22Rv1 (cell line): Measurements from ENCODE around the gene SYNRG.

Experiments used
- ZFX ChIP-seq: fragments of 450-650 bp; IDR thresholded peaks from 2 replicates; pipeline ENCODE4 v1.6.1; 2017; ENCODE audit warnings: antibody characterized with exemption, borderline replicate concordance
- TF ChIP-seq, protein P1 (sequence below): fragments of 450-650 bp; IDR thresholded peaks from 2 replicates; pipeline ENCODE4 v1.5.1; 2017; ENCODE audit warnings: mild to moderate bottlenecking

DNA sequence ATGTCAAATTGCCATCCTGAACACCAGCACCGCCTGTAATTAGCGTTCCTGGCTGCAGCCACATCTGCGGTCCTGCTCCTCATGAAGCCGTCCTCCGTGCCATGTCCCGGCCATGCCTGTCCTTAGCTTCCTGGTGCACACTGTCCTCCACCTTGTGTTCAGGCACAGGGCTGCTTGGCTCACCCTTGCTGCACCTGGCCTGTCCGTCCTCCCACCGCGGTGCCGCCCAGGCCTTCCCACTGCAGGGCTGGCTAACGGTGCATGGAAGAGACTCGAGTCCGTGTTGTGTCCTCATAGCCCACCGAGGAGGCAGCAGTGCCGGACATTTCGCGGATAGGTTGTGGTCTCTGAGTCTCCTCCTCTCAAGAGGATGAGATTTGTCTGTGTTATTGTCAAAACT is 99.2 kb downstream of the SYNRG start:
- TF ChIP-seq, protein P1, sequence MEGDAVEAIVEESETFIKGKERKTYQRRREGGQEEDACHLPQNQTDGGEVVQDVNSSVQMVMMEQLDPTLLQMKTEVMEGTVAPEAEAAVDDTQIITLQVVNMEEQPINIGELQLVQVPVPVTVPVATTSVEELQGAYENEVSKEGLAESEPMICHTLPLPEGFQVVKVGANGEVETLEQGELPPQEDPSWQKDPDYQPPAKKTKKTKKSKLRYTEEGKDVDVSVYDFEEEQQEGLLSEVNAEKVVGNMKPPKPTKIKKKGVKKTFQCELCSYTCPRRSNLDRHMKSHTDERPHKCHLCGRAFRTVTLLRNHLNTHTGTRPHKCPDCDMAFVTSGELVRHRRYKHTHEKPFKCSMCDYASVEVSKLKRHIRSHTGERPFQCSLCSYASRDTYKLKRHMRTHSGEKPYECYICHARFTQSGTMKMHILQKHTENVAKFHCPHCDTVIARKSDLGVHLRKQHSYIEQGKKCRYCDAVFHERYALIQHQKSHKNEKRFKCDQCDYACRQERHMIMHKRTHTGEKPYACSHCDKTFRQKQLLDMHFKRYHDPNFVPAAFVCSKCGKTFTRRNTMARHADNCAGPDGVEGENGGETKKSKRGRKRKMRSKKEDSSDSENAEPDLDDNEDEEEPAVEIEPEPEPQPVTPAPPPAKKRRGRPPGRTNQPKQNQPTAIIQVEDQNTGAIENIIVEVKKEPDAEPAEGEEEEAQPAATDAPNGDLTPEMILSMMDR: no peak
- TF ChIP-seq ZFX: no peak
